IPS-18c (cell line): Measurements from ENCODE around the gene GOLGA1.

Experiments
- H3K4me3 ChIP-seq: 2 replicates; pipeline ENCODE4 v1.7.0; 2013; ENCODE audit warnings: low read depth, mild to moderate bottlenecking, low read length, moderate library complexity; ENCODE audit not compliant: insufficient read depth
- H3K9me3 ChIP-seq: one replicate; pipeline ENCODE4 v1.6.1; 2013; ENCODE audit warnings: mild to moderate bottlenecking, low read length, moderate library complexity; ENCODE audit not compliant: control insufficient read depth, insufficient read depth

Gene GOLGA1

DNA sequence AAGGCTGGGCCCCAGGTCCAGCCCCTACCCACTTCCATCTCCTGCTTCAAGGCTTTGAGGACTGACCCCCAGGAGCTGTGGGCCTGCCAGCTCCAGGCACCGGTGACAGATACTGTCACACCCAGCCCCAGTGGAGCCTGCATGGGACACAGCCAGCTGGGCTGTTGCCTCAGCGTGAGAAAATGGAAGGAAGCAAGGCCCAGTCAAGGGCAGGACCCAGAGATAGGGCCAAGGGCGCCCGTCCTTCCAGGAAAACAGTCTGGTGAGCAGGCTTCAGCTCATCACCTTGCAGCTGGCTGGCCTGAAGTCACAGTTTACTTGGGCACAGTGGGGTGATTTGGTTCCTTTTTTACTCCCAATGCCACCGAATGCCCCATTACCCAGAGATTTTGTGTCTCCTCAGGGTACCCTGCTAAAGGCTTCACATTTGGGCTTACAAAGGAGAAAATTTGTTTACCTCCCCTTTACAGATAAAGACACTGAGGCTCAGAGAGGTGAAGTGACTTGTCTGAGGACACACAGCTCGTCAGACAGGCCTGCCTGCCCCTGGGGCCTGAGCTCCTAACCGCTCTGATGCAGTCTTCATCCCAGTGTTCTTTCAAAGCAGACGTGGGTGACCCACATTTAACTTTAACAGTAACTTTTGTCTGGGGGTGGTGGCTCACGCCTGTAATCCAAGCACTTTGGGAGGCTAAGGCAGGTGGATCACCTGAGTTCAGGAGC lies 109.1 kb downstream of the GOLGA1 start:
- Histone ChIP-seq H3K4me3 (no peak overlapping the region), H3K9me3 (no peaks in the 10 kb centered on the region)

DNA sequence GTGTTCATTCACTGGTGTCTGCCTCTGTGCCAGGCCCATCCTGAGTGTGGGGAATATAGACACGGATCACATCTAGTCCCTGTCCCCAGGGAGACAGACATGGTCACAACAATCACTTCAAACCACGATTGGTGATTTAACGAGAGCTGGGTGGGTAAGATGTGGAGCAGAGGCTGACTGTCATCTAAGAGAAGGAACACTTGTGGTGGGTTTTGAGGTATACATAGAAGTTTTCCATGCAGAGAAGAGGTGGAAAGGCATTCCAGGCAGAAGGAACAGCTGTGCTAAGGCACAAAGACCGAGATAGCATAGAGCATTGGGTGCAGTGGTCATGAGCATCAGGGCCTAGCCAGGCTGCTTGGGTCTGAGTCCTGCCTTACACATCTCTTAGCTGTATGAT lies 110.3 kb downstream of the GOLGA1 start:
- H3K4me3 ChIP-seq: no peak overlapping the region
- H3K9me3 ChIP-seq: no peaks in the 10 kb centered on the region

DNA sequence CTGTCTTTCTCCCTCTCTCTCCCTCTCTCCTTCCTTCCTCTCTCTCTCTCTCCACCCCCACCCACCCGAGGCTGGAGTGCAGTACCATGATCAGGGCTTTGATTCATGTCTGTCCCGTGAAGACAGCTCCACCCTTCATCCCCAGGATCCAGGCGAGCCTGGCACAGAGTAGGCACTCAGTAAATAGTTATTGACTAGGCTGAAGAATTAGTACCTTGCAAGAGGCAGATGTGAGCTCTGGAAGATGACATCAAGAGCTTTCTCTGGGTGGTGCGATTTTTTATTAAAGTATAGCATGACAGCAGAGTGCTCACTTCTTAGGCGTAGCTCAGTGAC lies 111.6 kb downstream of the GOLGA1 start:
- Histone ChIP-seq H3K9me3 (no peaks in the 10 kb centered on the region), H3K4me3 (no peak overlapping the region)

DNA sequence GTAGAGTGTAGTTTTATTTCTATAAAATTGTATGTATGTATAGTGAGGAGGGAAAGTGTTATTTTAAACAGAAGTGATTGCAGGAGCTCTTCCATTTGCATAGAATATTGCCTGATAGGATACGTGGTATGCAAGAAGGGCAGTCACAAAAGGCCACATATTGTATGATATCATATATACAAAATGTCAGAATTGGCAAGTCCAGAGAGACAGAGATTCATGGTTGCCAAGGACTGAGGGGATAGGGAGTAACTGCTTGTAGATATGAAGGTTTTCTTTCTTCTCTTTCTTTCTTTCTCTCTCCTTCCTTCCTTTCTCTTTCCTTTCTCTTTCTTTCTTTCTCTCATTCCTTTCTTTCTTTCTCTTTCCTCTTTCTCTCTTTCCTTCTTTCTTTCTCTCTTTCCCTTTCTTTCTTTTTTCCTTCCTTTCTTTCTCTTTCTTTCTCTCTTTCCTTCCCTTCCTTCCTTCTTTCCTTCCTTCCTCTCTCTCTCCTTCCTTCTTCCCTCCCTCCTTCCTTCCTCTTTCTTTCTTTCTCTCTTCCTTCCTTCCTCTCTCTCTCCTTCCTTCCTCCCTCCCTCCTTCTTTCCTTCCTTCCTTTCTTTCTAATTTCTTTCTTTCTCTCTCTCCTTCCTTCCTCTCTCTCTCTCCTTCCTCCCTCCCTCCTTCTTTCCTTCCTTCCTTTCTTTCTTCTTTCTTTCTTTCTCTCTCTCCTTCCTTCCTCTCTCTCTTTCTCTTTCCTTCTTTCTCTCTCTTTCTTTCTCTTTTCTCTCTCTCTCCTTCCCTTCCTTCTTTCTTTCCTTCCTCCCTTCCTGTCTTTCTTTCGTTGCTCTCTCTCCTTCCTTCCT lies 112.2 kb downstream of the GOLGA1 start:
- no peaks in the 10 kb centered on the region for H3K9me3 ChIP-seq
- H3K4me3 ChIP-seq: no peak overlapping the region
